HG03354 (cell line): ENCODE data around the gene KNCN.

Experiments used
- ATAC-seq: cut with Tn5 transposase; IDR thresholded peaks from one replicate; pipeline ENCODE4 v1.9.1; 2021; ENCODE audit warnings: mild to moderate bottlenecking; ENCODE audit not compliant: unreplicated experiment, poor library complexity, severe bottlenecking

KNCN gene

DNA sequence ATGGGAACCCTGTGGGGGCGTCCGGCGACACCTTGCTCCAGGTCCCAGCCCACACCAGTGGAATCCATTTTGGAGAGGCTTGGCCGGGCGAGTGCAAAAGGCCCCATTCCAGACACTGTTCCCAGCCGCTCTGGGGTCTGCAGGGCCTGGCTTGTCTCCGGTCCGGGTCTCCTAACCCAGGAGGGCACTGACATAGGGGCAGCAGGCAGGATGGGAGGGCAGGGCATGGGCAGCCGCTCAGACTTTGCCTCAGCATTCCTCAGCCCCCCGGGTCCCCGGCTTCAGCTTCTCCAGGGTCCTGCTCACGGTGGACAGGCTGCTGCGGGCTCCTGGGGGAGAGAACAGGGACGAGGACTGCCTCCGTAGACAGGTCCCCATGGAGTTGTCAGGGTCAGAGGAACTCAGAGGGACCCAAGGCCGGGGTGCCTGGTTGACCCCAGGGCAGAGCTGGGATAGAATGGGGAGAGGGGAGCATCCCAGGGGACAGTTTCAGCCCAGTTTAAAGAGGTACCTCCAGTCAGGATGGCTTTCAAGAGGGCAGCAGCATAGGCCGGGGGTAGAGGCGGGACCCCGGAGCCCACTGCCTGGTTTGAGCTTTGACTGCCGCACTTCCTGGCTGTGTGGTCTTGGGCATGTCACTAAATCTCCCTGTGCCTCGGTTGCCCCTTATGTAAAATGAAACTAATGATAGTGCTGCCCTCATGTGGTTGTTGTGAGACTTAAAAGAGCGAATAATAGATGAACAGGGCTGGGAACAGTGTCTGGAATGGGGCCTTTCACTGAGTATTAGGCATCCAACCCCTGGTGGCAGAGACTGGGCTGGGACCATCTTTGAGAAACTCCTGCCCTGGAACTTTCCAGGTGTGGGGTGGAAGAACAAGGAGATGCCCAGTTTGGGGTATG, 3.7 kb downstream of the KNCN start:
- no peak for ATAC-seq

DNA sequence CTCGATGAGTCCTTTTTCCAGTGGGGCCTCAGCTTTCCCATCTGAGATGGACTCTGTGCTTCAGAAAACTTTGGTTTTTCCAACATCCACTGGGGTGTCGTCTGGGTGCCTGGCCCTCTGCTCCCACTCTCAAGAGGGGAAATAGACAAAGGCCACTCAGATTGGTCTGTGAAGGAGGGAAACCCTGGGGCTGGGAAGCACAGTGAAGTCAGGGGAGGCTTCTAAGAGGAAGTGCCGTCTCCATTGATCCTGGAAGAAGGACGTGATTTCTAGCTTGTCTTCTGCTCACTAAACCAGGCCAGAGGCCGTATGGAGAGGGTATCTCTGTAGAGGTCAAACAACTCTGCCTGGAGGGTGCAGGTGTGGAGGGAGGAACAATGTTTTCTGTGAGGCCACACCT, 5.2 kb downstream of the KNCN start:
- no peak for ATAC-seq

DNA sequence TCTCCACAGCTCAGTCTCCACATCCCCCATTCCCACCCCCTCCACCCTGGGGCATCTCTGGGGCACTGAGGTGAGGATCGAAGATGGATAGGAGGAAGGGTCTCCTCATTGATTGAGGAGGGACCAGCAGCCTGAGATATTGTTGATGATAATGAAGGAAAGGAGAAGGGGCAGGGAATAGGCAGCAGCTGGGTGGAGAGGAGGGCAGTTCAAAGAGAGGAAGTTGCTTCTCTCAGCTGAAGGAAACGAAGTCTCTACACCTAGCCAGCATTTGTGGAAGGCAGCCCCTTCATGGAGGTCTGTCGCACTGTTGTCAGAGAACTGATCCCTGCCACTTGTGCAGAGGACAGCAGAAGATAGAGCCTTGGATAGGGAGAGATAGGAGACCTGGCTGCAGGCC, 5.7 kb downstream of the KNCN start:
- no peak for ATAC-seq

DNA sequence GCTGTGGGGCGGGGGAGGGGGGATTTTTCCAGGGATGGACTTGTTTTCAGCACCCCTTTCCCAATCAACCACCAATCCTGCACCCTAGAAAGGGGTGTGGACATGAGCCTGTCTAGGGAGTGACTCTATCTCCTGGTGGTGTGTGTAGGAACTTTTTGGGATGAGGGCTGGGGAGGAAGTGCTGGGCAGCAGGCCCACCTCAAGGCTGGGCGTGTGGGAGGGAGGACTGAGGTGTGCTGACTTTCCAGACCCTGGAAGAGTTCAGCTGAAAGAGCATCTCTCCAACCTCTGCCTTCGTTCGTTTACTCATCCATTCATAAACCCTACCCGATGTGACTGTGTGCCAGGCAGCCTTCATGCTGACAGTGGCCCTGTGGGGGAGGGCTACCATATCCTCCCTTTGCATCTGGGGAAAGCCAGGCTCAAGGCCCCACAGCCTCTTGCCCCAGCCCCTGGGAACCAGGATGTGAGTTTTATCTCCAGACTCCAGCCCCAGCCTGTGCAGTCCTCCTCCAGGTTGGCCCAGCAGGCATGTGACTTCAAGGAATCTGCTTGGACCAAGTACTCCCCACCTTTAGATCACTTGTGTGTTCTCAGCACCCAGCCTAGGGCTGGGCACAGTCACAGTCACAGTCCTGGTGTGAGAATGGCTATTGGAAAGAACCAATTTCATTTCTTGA, 6.7 kb downstream of the KNCN start:
- no peak for ATAC-seq

DNA sequence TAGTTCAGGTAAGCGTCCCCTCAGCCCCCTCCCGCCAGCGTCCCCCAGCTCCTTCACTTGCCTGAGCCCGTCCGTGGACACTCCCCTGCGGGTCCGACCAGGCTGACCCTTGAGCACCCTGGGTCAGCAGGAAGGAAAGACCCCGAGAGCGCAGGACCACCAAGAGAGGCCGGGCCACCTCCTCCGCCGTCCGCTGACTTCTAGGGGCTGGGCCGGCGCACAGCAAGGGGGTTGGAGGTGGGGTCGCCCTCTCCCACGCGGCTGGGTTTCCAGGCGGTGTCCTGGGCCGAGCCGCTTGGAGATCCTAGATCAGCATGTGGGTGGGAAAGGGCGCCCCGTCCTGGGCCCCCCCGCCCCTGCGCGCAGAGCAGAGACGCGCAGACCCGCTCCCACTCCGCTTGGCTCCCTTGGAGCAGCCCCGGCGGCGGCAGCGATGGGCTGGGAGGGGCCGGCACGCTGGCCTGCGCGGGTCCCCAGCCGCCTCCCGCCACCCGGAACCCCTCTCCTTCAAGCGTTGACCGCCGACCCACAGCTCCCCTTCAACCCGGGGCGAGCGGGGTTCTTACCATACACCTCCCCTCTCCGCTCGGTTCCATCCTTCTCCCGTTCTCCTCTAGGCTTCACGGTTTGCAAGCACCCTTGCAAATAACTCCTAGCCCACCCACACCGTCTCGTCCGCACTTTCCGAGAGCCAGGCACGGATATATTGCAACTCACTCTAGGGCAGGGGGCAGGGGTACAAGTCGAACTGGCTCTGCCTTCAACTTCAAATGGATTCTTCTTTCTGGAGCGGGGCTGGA, 7.5 kb downstream of the KNCN start:
- ATAC-seq, result no peak

DNA sequence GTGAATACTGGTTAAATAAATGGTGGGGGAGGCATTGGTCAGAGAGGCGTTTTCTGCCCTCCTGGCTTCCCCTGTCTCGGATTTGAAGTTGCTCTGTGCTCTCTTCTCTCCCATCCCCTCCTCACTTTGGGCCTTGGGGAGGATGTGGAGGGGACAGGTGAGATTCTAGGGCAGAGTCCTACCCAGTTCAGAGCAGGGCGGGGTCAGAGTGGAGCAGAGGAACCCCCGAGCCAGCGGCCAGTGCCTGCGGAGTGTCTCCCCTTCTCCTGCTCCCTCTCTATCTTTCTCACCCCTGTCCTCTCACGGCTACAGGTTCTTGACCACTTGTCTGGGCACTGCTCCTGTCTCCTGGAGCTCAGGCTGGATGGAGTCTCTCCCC, 8.1 kb downstream of the KNCN start:
- ATAC-seq, result no peak

DNA sequence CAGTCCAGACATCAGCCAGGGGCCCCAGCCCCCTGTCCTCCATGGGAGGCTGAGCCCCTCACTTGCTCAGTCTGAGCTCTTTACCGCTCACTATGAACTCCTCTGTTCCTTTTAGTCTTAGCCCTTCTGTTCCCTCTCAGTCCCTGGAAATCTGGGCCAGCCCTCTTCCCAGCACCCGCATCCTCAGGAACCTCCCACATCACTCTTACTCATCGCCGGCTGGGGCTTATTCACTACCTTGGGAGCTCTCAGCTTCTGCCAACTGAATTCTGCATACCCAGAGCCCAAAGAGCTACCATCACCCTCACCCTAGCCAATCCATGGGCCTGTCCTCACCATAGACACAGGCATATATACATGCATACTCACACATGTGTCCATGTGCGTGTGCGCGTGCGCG, 11.5 kb downstream of the KNCN start:
- no peak for ATAC-seq

DNA sequence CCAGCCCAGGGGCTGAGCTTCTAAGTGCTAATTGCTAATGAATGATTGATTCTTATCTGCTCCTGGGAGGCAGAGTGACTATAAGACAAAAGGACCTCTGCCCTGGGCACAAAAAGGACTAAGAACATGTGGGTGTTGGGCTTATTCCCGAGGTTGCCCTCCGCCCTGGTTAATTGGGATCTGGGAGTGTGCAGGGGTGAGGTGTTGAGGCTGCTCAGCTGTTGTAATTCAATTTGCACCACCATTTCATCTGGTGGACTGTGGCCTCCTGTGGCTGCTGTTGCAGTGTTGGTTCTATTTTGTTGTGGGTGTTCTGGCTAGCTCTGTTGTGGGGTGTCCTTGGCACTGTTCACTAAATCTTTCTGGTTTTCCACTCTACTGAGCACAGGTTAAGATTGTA, 13.3 kb downstream of the KNCN start:
- no peak for ATAC-seq

DNA sequence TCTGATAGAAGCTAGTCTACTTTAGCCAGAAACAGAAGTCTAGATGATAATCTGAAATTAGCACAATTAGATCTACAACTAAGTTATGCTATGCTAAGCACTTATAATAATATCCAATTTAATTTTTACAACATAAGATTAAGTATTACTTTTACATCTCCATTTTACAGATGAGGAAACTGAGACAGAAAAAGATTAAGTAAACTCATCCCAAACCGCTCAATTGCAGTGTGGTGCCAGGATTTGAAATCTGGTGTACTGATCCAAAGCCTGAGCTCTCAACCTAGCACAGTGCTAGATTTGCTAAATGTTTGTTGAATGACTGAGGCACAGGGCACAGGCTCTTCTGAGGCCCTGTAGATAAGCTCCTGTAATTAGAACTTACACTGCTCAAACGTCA, 13.8 kb downstream of the KNCN start:
- no peak for ATAC-seq

DNA sequence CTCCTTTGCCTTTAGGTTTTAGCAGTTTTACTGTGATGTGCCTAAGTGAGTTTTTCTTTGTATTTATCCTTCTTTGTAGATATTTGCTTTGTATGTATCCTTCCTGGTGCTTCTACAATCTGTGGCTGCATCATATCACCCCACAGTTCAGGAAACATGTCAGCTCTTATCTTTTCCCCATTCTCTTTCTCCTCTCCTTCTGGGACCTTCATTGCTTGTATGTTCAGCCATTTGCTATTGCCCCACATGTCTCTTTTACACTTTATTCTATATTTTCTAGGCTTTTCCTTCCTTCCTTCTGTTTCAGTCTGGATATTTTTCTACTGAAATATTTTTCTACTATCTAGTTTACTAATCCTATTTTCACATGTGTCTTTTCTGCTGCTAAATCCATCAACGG, 14.9 kb downstream of the KNCN start:
- no peak for ATAC-seq

DNA sequence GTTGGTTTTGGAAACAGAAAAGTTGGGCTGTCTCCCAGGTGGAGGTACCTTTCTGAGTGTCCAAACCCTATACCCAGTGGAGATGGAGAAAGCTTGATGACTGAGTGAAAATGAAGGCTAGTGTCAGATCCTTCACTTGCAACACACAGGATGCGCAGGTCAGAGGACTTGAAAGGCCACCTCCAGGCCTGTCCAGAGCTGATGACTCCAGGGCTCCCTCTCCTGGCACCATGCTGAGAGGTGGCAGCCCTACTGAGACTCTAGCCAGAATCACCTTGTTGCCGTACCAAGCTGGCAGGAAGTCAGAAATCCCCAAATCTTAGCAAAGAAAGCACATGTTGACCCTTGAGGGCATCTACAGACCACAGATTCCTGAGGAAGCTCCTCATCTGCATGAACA, 16.4 kb downstream of the KNCN start:
- ATAC-seq, result no peak

DNA sequence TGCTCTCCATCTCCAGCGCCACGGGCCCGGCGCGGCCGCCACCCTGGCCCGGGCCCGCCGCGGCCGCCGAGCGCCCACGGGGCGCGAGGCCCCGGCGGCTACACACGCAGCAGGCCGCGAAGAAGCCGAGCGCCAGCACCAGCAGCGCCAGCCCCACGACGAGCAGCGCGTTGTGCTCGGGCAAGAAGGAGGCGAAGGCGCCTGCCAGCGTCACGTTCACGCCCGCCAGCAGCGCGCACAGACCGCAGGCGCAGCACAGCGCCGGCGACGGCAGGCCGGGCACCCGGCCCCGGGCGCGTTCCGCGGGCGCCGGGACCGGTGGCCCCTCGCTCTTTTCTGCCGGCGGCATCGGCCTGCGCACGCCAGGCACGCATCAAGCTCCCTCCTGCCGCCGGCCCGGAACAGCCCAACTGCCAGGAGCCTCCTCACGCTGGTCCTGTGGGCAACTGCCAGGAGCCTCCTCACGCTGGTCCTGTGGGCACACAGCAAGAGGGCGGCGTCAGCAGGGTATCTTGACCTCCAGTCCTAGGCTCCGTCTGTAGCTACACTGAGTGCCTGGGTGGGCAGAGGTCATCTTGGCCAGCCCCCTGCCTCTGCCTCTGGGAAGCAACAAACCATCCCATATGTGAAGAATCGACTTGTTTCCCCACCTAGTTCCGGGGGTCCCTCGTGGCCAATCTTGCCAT, 18.1 kb downstream of the KNCN start:
- peak; percentile 40 for ATAC-seq

DNA sequence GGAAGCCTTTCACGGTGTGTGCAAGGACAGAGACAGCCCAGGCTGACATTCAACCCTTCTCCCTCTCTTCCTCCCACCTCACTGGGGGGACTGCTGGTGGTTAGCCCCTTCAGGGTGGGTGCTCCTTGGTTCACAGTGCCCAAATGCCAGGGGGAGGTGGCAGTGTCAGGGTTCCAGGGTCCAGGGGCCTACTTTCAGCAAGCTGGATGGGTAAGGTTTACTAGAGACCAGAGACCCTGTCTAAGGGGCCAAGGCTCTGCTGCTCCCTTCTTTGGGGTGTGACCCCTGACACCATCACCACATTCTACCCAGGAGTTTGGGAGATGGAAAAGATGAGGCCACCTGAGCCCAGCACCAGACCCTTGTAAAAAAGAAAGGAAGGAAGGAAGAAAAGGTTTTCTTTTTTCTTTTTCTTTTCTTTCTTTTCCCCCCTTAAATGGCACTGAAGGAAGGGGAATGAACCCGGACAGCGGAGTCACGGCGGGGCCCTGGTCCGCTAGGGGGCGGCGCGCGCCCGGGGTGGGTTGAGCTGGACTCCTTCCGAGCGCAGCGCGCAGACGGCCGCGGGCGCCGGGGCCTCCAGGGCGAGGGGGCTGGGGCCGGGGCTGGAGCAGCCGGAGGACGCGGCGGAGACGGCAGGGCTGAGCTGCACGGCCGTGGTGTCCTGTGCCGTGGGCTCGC, 18.8 kb downstream of the KNCN start:
- peak; percentile 45 for ATAC-seq

DNA sequence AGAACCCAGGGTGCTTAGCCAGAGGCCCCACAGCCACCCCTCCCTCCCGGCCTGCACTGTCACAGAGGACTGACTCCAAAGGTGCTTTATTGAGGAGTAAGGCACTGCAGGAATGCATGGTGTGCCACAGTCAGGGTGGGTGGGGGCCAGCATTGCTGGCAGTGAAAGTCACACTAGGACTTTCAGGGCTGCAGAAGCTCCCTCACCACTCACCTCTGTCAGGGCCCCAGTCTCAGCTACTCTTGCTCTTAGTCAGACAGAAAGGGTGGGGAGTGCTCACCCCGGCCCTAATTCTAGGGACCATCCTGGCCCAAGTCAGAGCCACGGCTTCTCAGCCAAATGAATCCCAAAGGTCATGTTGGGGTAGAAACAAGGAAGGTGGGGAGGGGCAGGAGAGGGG, 19.4 kb downstream of the KNCN start:
- ATAC-seq, result no peak

DNA sequence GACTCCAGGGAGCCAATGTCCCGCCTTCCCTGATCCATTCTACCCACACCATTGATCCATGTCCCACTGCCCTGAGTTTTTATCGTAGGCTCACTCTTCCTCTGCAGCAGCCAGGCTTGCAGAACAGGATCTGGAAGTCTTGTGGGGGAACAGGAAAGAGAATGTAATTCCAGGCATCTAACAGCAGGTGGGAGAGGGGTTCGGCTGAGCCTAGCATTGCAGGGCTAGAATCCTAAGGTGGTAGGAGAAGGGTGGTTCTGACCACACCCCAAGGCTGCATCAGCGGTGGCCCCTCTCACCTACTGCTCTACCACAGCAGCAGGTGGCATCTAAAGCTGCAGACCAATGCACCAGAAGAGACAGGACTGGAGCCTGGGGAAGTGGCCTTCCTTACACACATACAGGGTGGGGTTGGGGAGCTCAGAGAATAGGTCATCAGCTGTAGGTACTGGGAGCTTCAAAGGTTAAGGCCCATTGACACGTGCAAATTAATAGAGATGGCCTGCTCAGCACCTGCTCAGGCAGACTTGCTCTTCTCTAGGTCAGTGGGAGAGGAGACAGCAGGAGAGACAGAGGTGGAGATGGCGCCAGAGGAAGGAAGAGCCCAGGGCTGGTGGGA, 20.5 kb downstream of the KNCN start:
- no peak for ATAC-seq

DNA sequence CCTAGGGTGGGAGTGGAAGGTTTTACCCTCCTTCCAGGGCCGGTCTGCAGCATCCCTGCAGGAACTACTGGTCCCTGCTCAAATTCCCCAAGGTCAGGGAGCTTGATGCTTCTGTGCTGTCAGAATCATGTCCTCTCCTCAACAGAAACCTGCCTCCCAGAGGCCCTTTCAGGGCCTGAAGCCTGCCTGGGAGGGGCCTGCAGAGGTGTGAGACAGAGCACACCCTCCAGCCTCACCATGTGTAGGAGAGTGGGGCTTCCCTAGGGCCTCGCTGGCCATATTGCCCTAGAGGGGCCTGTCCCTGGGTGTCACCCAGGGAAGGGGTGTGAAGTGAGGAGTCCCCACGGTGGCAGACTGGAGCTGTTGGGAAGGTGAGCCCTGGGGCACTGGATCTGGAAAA, 21.1 kb downstream of the KNCN start:
- no peak for ATAC-seq

DNA sequence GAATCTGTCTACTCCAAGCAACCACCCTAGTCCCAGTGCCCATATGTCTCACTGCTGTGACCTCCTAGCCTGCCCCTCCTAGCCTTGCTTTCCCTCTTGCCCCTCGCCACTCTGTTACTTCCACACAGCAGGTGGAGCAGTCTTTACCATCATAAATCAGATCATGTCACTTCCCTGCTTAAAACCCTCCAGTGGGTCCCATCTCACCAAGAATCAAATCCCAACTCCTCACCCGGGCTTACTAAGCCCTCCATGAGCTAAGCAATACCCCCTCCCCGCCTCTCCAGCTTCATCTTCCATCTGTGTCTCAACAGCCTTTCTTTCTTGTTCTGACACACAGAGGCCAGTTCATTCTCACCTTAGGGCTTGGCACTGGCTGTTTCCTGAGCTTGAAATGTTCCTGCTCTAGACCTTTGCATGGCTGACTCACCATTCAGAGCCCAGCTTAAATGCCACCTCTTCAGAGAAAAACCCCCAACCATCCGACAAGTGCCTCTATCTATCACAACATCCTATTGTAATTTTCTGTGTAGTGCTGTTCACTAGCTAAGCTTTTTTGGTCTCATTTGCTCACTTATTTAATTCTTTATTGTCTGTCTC, 22.3 kb downstream of the KNCN start:
- ATAC-seq, result no peak

DNA sequence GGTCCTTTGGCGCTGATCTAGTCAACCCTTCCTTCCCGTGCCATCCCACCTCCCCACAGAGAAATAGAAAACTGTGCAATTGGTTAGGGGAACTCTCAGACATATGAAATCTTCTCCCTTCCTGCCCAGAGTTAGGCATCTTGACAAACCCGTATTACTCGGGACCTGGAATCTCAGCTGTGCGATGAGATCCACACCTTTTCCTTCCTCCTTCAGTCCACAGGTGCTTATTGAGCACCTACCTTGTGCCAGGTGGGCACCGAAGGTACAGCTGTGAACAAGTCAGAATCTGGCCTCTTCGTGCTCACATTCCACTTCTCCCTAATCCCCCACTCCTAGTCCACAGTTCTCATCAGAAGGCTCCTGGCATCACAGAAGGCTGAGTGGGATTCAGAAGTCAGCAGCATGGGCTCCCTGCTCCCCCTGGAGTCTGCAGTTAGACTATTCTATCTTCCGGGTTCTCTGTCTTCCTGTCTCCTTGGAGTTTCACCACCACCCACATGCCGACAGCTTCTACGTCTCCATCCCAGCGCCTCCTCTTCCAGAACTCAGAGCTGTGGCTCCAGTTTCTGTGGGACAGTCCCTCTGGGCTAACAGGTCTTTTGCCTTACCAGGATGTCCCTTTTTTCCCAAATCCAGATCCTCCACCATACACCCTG, 23.0 kb downstream of the KNCN start:
- ATAC-seq, result no peak
